ENCODE measurements around the gene IGF2BP2.

Gene IGF2BP2

GRCh38 chr3:185631108-185631507 lies 193.7 kb downstream of the IGF2BP2 start:
- no peak overlapping the region for H3K27ac Mint-ChIP-seq
- no peaks in the 10 kb centered on the region for H3K27me3 Mint-ChIP-seq (ENCODE audit: low read depth)
- H3K9me3 Mint-ChIP-seq, result no peaks in the 10 kb centered on the region
- no peak overlapping the region for H3K4me3 Mint-ChIP-seq
- H3K36me3 Mint-ChIP-seq (ENCODE audit: low read depth), result peaks cover 19% of the 10 kb centered on the region
- H3K4me1 Mint-ChIP-seq (ENCODE audit: low read depth), result peaks cover 6% of the 10 kb centered on the region
- DNase-seq (ENCODE audit: low spot score), result no peak

DNA sequence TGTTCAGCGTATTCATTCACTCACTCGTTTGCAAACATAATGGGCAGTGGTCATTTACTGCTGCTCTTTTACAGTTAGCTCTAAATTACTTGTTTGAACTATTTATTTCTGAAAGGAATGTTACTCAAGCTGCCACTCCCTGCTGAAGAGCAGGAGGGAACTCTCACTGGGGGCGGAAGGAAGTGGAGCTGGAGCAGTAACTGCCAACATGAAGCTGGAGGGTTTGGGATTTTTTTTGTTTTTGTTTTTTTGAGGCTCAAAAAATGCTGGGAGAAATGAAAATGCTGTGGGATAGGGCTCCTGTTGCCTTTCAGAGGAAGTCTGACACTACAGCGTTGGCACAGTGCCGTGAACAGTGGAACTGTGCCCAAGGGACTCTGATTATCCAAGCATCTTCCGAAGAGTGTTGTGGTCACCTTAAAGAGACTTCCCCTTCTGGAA lies 194.6 kb downstream of the IGF2BP2 start:
- Mint-ChIP-seq H3K4me1 (ENCODE audit: low read depth) (peaks cover 12% of the 10 kb centered on the region), H3K27me3 (ENCODE audit: low read depth) (no peaks in the 10 kb centered on the region), H3K9me3 (no peaks in the 10 kb centered on the region), H3K36me3 (ENCODE audit: low read depth) (peaks cover 22% of the 10 kb centered on the region), H3K27ac (no peak overlapping the region), H3K4me3 (no peak overlapping the region)
- DNase-seq (ENCODE audit: low spot score), result no peak

GRCh38 chr3:185629554-185630181 lies 195.2 kb downstream of the IGF2BP2 start:
- Mint-ChIP-seq H3K27me3 (ENCODE audit: low read depth) (no peaks in the 10 kb centered on the region), H3K4me1 (ENCODE audit: low read depth) (peaks cover 12% of the 10 kb centered on the region), H3K9me3 (no peaks in the 10 kb centered on the region), H3K36me3 (ENCODE audit: low read depth) (peaks cover 25% of the 10 kb centered on the region), H3K4me3 (no peak overlapping the region), H3K27ac (no peak overlapping the region)
- DNase-seq (ENCODE audit: low spot score), result no peak

DNA sequence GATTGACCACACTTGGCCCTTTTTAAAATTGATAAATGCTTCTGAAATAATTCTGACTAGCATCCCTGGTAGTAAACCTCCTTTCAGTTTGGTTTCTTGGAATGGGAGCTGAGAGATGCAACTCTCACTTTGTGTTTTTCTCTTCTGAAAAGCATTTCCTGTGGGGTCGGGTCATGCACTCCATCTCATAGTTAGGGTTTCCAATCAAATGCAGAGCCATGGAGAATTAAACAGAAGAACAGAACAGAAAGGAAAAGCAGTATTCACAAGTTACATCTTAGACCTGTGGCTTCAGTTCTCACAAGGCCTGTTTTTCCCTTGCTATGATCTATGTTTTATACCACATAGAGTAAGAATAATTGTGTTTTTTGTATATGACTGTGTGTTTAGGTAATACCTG lies 199.1 kb downstream of the IGF2BP2 start:
- H3K4me1 Mint-ChIP-seq (ENCODE audit: low read depth), result peaks cover 7% of the 10 kb centered on the region
- H3K27ac Mint-ChIP-seq, result peak overlapping the region; percentile 55
- H3K4me3 Mint-ChIP-seq, result peak overlapping the region; percentile 6
- no peak for DNase-seq (ENCODE audit: low spot score)
- H3K36me3 Mint-ChIP-seq (ENCODE audit: low read depth), result peaks cover 33% of the 10 kb centered on the region
- no peaks in the 10 kb centered on the region for H3K9me3 Mint-ChIP-seq
- H3K27me3 Mint-ChIP-seq (ENCODE audit: low read depth), result no peaks in the 10 kb centered on the region

DNA sequence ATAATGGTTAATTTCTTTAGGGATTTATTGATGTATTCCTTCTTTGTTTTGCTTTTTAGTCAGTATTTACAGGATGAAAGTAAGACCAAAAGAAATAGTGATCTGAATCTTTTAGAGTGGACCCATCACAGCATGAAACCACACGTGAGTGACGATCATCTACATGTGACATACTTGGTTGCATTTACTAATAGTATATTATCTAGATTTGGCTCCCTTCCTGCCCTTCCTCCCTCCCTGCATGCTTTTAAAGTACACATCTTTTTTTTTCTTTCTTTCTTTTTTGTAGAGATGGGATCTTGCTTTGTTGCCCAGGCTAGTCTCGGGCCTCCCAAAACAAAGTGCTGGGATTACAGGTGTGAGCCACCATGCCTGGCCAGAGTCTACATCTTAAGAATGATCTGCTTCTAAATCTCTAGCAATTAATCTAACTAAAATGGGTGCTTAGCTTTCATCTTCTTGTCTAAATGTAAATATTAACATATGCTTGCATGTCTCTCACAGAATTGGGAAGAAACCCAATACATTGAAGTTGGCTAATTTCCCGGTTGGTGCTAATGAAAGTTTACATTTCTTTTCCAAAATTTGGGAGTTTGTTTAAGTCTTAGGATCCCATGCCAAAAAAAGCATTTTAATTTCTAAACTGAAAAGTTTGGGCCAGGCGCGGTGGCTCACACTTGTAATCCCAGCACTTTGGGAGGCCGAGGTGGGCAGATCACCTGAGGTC lies 200.7 kb downstream of the IGF2BP2 start:
- Mint-ChIP-seq H3K36me3 (ENCODE audit: low read depth) (peaks cover 26% of the 10 kb centered on the region), H3K4me1 (ENCODE audit: low read depth) (peaks cover 7% of the 10 kb centered on the region), H3K27me3 (ENCODE audit: low read depth) (no peaks in the 10 kb centered on the region), H3K4me3 (no peak overlapping the region), H3K9me3 (no peaks in the 10 kb centered on the region), H3K27ac (no peak overlapping the region)
- DNase-seq (ENCODE audit: low spot score), result no peak

DNA sequence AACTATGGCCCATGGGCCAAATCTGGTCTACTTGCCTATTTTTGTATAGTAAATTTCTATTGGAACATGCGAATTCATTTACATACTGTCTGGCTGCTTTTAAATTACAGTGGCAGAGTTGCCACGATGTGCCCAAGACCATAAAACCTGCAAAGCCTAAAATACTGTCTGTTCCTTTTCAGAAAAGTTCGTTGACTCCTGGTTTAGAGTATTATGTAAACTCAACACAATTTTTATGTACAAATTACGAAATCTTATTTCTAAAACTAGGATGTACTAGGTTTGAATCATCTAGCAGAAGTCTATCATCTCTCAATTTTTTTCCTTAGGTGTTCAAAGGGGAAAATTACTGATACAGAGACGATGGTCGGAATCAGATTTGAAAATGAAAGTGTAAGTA lies 211.8 kb downstream of the IGF2BP2 start:
- H3K27me3 Mint-ChIP-seq (ENCODE audit: low read depth), result no peaks in the 10 kb centered on the region
- peaks cover 5% of the 10 kb centered on the region for H3K4me1 Mint-ChIP-seq (ENCODE audit: low read depth)
- H3K27ac Mint-ChIP-seq, result peak overlapping the region; percentile 26
- H3K4me3 Mint-ChIP-seq, result no peak overlapping the region
- H3K9me3 Mint-ChIP-seq, result no peaks in the 10 kb centered on the region
- H3K36me3 Mint-ChIP-seq (ENCODE audit: low read depth), result peaks cover 41% of the 10 kb centered on the region
- no peak for DNase-seq (ENCODE audit: low spot score)

DNA sequence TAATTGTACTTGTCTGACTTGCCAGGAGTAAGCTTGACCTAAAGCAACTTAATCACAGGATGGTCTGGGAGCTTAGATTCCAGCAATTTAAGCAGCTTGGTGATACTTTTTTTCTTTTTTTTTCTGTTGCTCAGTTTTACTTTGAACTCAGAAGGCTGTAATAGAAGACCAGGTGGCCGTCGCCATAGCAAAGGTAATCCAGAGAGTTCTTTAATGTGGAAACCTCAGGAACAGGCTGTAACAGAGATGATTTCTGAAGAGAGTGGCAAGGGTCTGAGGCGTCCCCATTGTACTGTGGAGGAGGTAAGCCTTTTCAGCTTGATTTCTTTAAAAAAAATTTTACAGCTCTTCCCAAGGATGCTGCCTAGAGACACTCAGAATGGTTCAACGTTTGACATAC lies 218.6 kb downstream of the IGF2BP2 start:
- H3K9me3 Mint-ChIP-seq, result no peaks in the 10 kb centered on the region
- H3K36me3 Mint-ChIP-seq (ENCODE audit: low read depth), result peaks cover 50% of the 10 kb centered on the region
- no peak for DNase-seq (ENCODE audit: low spot score)
- no peaks in the 10 kb centered on the region for H3K4me1 Mint-ChIP-seq (ENCODE audit: low read depth)
- H3K27me3 Mint-ChIP-seq (ENCODE audit: low read depth), result no peaks in the 10 kb centered on the region
- H3K27ac Mint-ChIP-seq, result no peak overlapping the region
- H3K4me3 Mint-ChIP-seq, result no peak overlapping the region

GRCh38 chr3:185605566-185605965 lies 219.3 kb downstream of the IGF2BP2 start:
- H3K4me1 Mint-ChIP-seq (ENCODE audit: low read depth), result no peaks in the 10 kb centered on the region
- DNase-seq (ENCODE audit: low spot score), result no peak
- H3K4me3 Mint-ChIP-seq, result no peak overlapping the region
- H3K36me3 Mint-ChIP-seq (ENCODE audit: low read depth), result peaks cover 53% of the 10 kb centered on the region
- no peaks in the 10 kb centered on the region for H3K27me3 Mint-ChIP-seq (ENCODE audit: low read depth)
- H3K9me3 Mint-ChIP-seq, result no peaks in the 10 kb centered on the region
- H3K27ac Mint-ChIP-seq, result no peak overlapping the region

- DNase-seq (ENCODE audit: low spot score), result no peak
- Mint-ChIP-seq H3K27me3 (ENCODE audit: low read depth) (no peaks in the 10 kb centered on the region), H3K4me1 (ENCODE audit: low read depth) (peaks cover 5% of the 10 kb centered on the region), H3K36me3 (ENCODE audit: low read depth) (peaks cover 19% of the 10 kb centered on the region), H3K9me3 (no peaks in the 10 kb centered on the region), H3K4me3 (no peak overlapping the region), H3K27ac (peak overlapping the region; percentile 21)
Observed at GRCh38 chr3:185595526-185595925, 229.3 kb downstream of the IGF2BP2 start.

- no peak overlapping the region for H3K4me3 Mint-ChIP-seq
- H3K27me3 Mint-ChIP-seq (ENCODE audit: low read depth), result no peaks in the 10 kb centered on the region
- H3K9me3 Mint-ChIP-seq, result no peaks in the 10 kb centered on the region
- DNase-seq (ENCODE audit: low spot score), result no peak
- no peak overlapping the region for H3K27ac Mint-ChIP-seq
- peaks cover 5% of the 10 kb centered on the region for H3K4me1 Mint-ChIP-seq (ENCODE audit: low read depth)
- peaks cover 14% of the 10 kb centered on the region for H3K36me3 Mint-ChIP-seq (ENCODE audit: low read depth)
Observed at GRCh38 chr3:185594073-185594472, 230.8 kb downstream of the IGF2BP2 start.

Data from T-helper 2 cell treated with Interferon-gamma antibody and Interleukin-4, amounts not matched to agents 5 μg/mL and 100 μg/mL, for 36 hours (primary cell).